K562 (cell line): ENCODE measurements around the gene VSX2. TPM values are rescaled to one million over a fixed set of nuclear protein-coding genes. Genes with fewer than 3 reads are reported as not detected.

Source experiments
- ATAC-seq: fragments of 200-7000 bp; cut with Tn5 transposase; 3 replicates; pipeline ENCODE4 v1.9.1; 2020; ENCODE audit warnings: moderate library complexity
- BruUV-seq: library from RNA; stranded (reverse); fragments of 400-500 nt; replicated peaks from 2 replicates; lab custom pipeline; 2021; lab: Mats Ljungman, UMichigan
- CTCF ChIA-PET: fragments of 300-600 bp; formaldehyde crosslinking; extraction: SDS; loops from one replicate; lab custom pipeline; 2021; ENCODE audit warnings: low intra/inter-chr PET ratio; lab: Yijun Ruan, JAX
- POLR2A ChIA-PET: fragments of 300-600, 350-650 bp; sonication (Branson Sonifier 250); formaldehyde crosslinking; extraction: SDS; loops from one replicate; lab custom pipeline; 2021; ENCODE audit warnings: antibody characterized with exemption, inconsistent platforms; lab: Yijun Ruan, JAX
- DNase-seq, 4 experiments: peaks; one replicate each; pipeline versions ENCODE4 v3.0.0 to v3.0.0-alpha.2; 2011 to 2018; ENCODE audit warnings: low spot score in 3 of 4, mixed read lengths in 3 of 4; ENCODE audit errors: extremely low read depth in 1 of 4
- FAIRE-seq: peaks from 2 replicates; lab custom pipeline; 2011; peaks lifted over from hg19 to GRCh38; lab: Jason Lieb, UNC
- H2AFZ ChIP-seq: 2 replicates; pipeline ENCODE4 v1.6.0; 2011; ENCODE audit warnings: low read depth, low read length, control low read depth, inconsistent platforms
- H3K27ac ChIP-seq: fragments of 200-600 bp; 3 replicates; pipeline ENCODE4 v1.8.0; 2011; ENCODE audit warnings: low read depth, mild to moderate bottlenecking, control low read depth, inconsistent platforms, low read length, moderate library complexity, mixed read lengths; ENCODE audit errors: extremely low read depth
- H3K27me3 ChIP-seq, 2 experiments: fragments of 300-600 bp in 1 of 2; 2 replicates in 1 of 2; 3 replicates in 1 of 2; pipeline versions ENCODE4 v1.6.0 to v1.8.0; 2011; ENCODE audit warnings: inconsistent platforms in 2 of 2, low read length in 2 of 2, mild to moderate bottlenecking in 1 of 2, mixed read lengths in 1 of 2, moderate library complexity in 1 of 2; ENCODE audit not compliant: control insufficient read depth in 2 of 2, insufficient read depth in 2 of 2
- H3K36me3 ChIP-seq: fragments of 300-600 bp; 3 replicates; pipeline ENCODE4 v1.8.0; 2011; ENCODE audit warnings: mild to moderate bottlenecking, low read length, inconsistent platforms; ENCODE audit not compliant: control insufficient read depth, insufficient read depth
- H3K4me1 ChIP-seq, 2 experiments: fragments of 200-600 bp in 1 of 2; replicated peaks in 1 of 2; 2 replicates in 1 of 2; 3 replicates in 1 of 2; pipeline versions ENCODE4 v1.5.1 to v1.8.0; 2011; ENCODE audit warnings: inconsistent platforms in 2 of 2, low read length in 2 of 2, mild to moderate bottlenecking in 1 of 2, mixed read lengths in 1 of 2, moderate library complexity in 1 of 2; ENCODE audit not compliant: control insufficient read depth in 2 of 2, insufficient read depth in 2 of 2
- H3K4me2 ChIP-seq: 2 replicates; pipeline ENCODE4 v1.6.1; 2011; ENCODE audit warnings: low read length, control low read depth, inconsistent platforms, mixed read lengths; ENCODE audit not compliant: insufficient read depth
- H3K4me3 ChIP-seq: fragments of 200-600 bp; sonication (generic), shearing (Covaris generic); 2 replicates; pipeline ENCODE4 v1.5.1; 2016; ENCODE audit warnings: control low read depth, inconsistent platforms
- H3K79me2 ChIP-seq: fragments of 200-600 bp; 3 replicates; pipeline ENCODE4 v1.8.0; 2011; ENCODE audit warnings: low read length, inconsistent platforms; ENCODE audit not compliant: control insufficient read depth, insufficient read depth
- H3K9ac ChIP-seq, 2 experiments: 2 replicates each; pipeline versions ENCODE4 v1.6.0 to v1.6.1; 2011; ENCODE audit warnings: low read depth in 2 of 2, low read length in 2 of 2, control low read depth in 1 of 2, inconsistent platforms in 1 of 2, mild to moderate bottlenecking in 1 of 2, mixed read lengths in 1 of 2; ENCODE audit not compliant: insufficient read depth in 1 of 2
- H3K9me1 ChIP-seq: one replicate; pipeline ENCODE4 v1.6.0; 2011; ENCODE audit warnings: inconsistent platforms, mild to moderate bottlenecking, low read length, moderate library complexity; ENCODE audit not compliant: control insufficient read depth, insufficient read depth
- H3K9me3 ChIP-seq: replicated peaks from 2 replicates; pipeline ENCODE4 v1.5.1; 2011; ENCODE audit warnings: low read depth, low read length, inconsistent platforms; ENCODE audit not compliant: control insufficient read depth, insufficient read depth
- H4K20me1 ChIP-seq: replicated peaks from 2 replicates; pipeline ENCODE4 v1.6.1; 2011; ENCODE audit warnings: low read length, inconsistent platforms, mixed read lengths; ENCODE audit not compliant: control insufficient read depth, insufficient read depth
- BRCA1 ChIP-seq, 2 experiments: fragments of 450-650 bp in 1 of 2; sonication (generic) in 1 of 2; formaldehyde crosslinking in 1 of 2; IDR thresholded peaks; 2 replicates each; pipeline versions ENCODE4 v1.5.0 to v1.6.1; 2017 to 2020; ENCODE audit warnings: mild to moderate bottlenecking in 1 of 2, missing genetic modification reagents in 1 of 2
- GTF2F1 ChIP-seq: IDR thresholded peaks from 2 replicates; pipeline ENCODE4 v1.6.1; 2011; ENCODE audit warnings: low read depth, low read length, improper control_type of control experiment
- PYGO2 ChIP-seq: fragments of 450-650 bp; IDR thresholded peaks from 2 replicates; pipeline ENCODE4 v1.6.1; 2016; ENCODE audit warnings: mild to moderate bottlenecking, missing genetic modification characterization, moderate library complexity, missing compliant biosample characterization
- TEAD2 ChIP-seq: fragments of 450-650 bp; IDR thresholded peaks from 2 replicates; pipeline ENCODE4 v1.6.1; 2016; ENCODE audit warnings: missing genetic modification characterization, control low read depth, missing compliant biosample characterization
- ZNF134 ChIP-seq: fragments of 250-450 bp; sonication (Bioruptor Pico); conservative IDR thresholded peaks from 2 replicates; pipeline ENCODE4 v1.4.0; 2020
- WGBS: fragments of 100-300 bp; shearing (Covaris generic); methylation state at CpG from one replicate; pipeline ENCODE4 v1.1.6; 2016; ENCODE audit warnings: low coverage, mixed read lengths; ENCODE audit not compliant: insufficient coverage; ENCODE audit errors: missing lambda C conversion rate; 5-methylcytosine and 5-hydroxymethylcytosine counted together
- in situ Hi-C: fragments of 300-500 bp; cut with MboI; formaldehyde crosslinking; loops from 4 replicates; pipeline ENCODE4 v1.15.0; 2018; ENCODE audit warnings: inconsistent platforms, mixed read lengths
- intact Hi-C: fragments of 100-400 bp; cut with micrococcal nuclease; formaldehyde crosslinking; loops from 2 replicates; pipeline ENCODE4 v1.14.2; 2022
- polyA plus RNA-seq, 8 experiments: library from polyadenylated mRNA; depleted of rRNA in 4 of 8; stranded (reverse) in 5 of 8; unstranded in 3 of 8; fragments of >200 nt; fragmentation: Nextera tagmentation in 2 of 8; fragmentation: Illumina TruSeq in 1 of 8; extraction: Ambion mirVana in 2 of 8; extraction: Trizol in 1 of 8; gene quantifications; 2 replicates each; pipeline versions ENCODE4 v1.2.1 to v1.2.3, GENCODE V29; 2011 to 2014; ENCODE audit warnings: inconsistent platforms in 1 of 8, missing spikeins in 1 of 8
- total RNA-seq, 7 experiments: library from RNA; depleted of rRNA in 6 of 7; stranded (reverse); fragments of >200 nt in 6 of 7; fragmentation: Illumina TruSeq in 2 of 7; extraction: Trizol in 2 of 7; gene quantifications; 2 replicates each; pipeline versions ENCODE4 v1.2.1 to v1.2.3, GENCODE V29; 2011 to 2021; ENCODE audit warnings: low replicate concordance in 1 of 7
- TF ChIP-seq, protein P1 (sequence below): fragments of 200-800 bp; sonication (Bioruptor generic); IDR thresholded peaks from 2 replicates; pipeline ENCODE4 v1.6.1; 2016; ENCODE audit warnings: missing genetic modification characterization, missing compliant biosample characterization
- TF ChIP-seq, protein P2 (sequence below), 2 experiments: fragments of 450-650 bp; IDR thresholded peaks; 2 replicates each; pipeline ENCODE4 v1.6.1; 2018; ENCODE audit warnings: mild to moderate bottlenecking in 2 of 2, low read depth in 1 of 2; ENCODE audit not compliant: partially characterized antibody in 2 of 2
- TF ChIP-seq, protein P3 (sequence below): fragments of 450-650 bp; IDR thresholded peaks from 2 replicates; pipeline ENCODE4 v1.6.1; 2016; ENCODE audit warnings: antibody characterized with exemption

VSX2 gene
- total and polyA plus RNA-seq, 9 of the 15 experiments (the other 6 are each of a cell fraction or from before 2014, with no cell fraction given) = 0.04 TPM; not detected in 8

- TF ChIP-seq, protein P1, sequence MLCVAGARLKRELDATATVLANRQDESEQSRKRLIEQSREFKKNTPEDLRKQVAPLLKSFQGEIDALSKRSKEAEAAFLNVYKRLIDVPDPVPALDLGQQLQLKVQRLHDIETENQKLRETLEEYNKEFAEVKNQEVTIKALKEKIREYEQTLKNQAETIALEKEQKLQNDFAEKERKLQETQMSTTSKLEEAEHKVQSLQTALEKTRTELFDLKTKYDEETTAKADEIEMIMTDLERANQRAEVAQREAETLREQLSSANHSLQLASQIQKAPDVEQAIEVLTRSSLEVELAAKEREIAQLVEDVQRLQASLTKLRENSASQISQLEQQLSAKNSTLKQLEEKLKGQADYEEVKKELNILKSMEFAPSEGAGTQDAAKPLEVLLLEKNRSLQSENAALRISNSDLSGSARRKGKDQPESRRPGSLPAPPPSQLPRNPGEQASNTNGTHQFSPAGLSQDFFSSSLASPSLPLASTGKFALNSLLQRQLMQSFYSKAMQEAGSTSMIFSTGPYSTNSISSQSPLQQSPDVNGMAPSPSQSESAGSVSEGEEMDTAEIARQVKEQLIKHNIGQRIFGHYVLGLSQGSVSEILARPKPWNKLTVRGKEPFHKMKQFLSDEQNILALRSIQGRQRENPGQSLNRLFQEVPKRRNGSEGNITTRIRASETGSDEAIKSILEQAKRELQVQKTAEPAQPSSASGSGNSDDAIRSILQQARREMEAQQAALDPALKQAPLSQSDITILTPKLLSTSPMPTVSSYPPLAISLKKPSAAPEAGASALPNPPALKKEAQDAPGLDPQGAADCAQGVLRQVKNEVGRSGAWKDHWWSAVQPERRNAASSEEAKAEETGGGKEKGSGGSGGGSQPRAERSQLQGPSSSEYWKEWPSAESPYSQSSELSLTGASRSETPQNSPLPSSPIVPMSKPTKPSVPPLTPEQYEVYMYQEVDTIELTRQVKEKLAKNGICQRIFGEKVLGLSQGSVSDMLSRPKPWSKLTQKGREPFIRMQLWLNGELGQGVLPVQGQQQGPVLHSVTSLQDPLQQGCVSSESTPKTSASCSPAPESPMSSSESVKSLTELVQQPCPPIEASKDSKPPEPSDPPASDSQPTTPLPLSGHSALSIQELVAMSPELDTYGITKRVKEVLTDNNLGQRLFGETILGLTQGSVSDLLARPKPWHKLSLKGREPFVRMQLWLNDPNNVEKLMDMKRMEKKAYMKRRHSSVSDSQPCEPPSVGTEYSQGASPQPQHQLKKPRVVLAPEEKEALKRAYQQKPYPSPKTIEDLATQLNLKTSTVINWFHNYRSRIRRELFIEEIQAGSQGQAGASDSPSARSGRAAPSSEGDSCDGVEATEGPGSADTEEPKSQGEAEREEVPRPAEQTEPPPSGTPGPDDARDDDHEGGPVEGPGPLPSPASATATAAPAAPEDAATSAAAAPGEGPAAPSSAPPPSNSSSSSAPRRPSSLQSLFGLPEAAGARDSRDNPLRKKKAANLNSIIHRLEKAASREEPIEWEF = no peak
- no peak for TF ChIP-seq TEAD2 (tag)
- no peak for TF ChIP-seq ZNF134 (CRISPR knock-in tag)
These were observed 35.6 kb upstream of the VSX2 start (continued) for GRCh38 chr14:74203639-74204038.

- in situ Hi-C loops = no loop called here
- intact Hi-C loops = no loop called here
These were observed 34.8 kb upstream of the VSX2 start for GRCh38 chr14:74204491-74204890.

More at GRCh38 chr14:74204491-74204890, 34.8 kb upstream of the VSX2 start:
- Histone ChIP-seq H3K4me3 (no peak overlapping the region), H3K27me3 (no peaks in the 10 kb centered on the region), H2AFZ (no peak overlapping the region), H3K4me2 (no peak overlapping the region), H3K9me3 (no peaks in the 10 kb centered on the region), H3K9ac (no peak overlapping the region), H3K27ac (no peak overlapping the region), H3K36me3 (peaks cover 7% of the 10 kb centered on the region; the same call in 1 of the 3 replicates), H3K4me1 (peaks cover 0 to 2% of the 10 kb centered on the region in 2 experiments; a peak in 1 of 5 replicates), H3K9me1 (no peaks in the 10 kb centered on the region), H4K20me1 (0 out of 2 replicates have a peak, but pooled peaks cover 4% of the 10 kb centered on the region), H3K79me2 (no peaks in the 10 kb centered on the region)
- no peak for DNase-seq
- no peak for ATAC-seq
- FAIRE-seq = no peak
- POLR2A ChIA-PET = no interaction called here
- WGBS = 87% methylated on average over 6 of the region's 6 CpGs
- BruUV-seq = no TSS peak
- CTCF ChIA-PET = no interaction called here
- TF ChIP-seq GTF2F1 (no peak), BRCA1 (IDR thresholded peaks at IDR 0.05) (no peak), BRCA1 (CRISPR knock-in tag; IDR thresholded peaks at IDR 0.05) (no peak), PYGO2 (tag) (no peak)
- TF ChIP-seq, protein P2, sequence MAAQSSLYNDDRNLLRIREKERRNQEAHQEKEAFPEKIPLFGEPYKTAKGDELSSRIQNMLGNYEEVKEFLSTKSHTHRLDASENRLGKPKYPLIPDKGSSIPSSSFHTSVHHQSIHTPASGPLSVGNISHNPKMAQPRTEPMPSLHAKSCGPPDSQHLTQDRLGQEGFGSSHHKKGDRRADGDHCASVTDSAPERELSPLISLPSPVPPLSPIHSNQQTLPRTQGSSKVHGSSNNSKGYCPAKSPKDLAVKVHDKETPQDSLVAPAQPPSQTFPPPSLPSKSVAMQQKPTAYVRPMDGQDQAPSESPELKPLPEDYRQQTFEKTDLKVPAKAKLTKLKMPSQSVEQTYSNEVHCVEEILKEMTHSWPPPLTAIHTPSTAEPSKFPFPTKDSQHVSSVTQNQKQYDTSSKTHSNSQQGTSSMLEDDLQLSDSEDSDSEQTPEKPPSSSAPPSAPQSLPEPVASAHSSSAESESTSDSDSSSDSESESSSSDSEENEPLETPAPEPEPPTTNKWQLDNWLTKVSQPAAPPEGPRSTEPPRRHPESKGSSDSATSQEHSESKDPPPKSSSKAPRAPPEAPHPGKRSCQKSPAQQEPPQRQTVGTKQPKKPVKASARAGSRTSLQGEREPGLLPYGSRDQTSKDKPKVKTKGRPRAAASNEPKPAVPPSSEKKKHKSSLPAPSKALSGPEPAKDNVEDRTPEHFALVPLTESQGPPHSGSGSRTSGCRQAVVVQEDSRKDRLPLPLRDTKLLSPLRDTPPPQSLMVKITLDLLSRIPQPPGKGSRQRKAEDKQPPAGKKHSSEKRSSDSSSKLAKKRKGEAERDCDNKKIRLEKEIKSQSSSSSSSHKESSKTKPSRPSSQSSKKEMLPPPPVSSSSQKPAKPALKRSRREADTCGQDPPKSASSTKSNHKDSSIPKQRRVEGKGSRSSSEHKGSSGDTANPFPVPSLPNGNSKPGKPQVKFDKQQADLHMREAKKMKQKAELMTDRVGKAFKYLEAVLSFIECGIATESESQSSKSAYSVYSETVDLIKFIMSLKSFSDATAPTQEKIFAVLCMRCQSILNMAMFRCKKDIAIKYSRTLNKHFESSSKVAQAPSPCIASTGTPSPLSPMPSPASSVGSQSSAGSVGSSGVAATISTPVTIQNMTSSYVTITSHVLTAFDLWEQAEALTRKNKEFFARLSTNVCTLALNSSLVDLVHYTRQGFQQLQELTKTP (IDR thresholded peaks at IDR 0.05; ENCODE audit: low read depth in 1 of 2, partially characterized antibody in 2 of 2) = no peak
- TF ChIP-seq, protein P3, sequence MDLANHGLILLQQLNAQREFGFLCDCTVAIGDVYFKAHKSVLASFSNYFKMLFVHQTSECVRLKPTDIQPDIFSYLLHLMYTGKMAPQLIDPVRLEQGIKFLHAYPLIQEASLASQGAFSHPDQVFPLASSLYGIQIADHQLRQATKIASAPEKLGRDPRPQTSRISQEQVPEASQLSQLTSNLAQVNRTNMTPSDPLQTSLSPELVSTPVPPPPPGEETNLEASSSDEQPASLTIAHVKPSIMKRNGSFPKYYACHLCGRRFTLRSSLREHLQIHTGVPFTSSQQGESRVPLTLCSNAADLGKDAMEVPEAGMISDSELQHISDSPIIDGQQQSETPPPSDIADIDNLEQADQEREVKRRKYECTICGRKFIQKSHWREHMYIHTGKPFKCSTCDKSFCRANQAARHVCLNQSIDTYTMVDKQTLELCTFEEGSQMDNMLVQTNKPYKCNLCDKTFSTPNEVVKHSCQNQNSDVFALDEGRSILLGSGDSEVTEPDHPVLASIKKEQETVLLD = no peak
